Liver (tissue), 9 donors: ENCODE data around the gene P3H4. TPM values are rescaled to one million over a fixed set of nuclear protein-coding genes. Genes with fewer than 3 reads are reported as not detected.

Experiments
- DNase-seq: peaks from one replicate; pipeline ENCODE4 v3.0.0-alpha.2; 2017; ENCODE audit warnings: low spot score
- H3K27ac ChIP-seq, 2 donors: one replicate each; pipeline ENCODE4 v1.7.0; 2013; ENCODE audit warnings: inconsistent platforms in 2 of 2, low read length in 2 of 2, control low read depth in 1 of 2, low read depth in 1 of 2, mild to moderate bottlenecking in 1 of 2
- H3K27me3 ChIP-seq, 4 donors: one replicate each; pipeline versions ENCODE4 v1.6.1 to v1.7.0; 2013; ENCODE audit warnings: low read length in 3 of 4, inconsistent platforms in 1 of 4, mild to moderate bottlenecking in 1 of 4, moderate library complexity in 1 of 4; ENCODE audit not compliant: control insufficient read depth in 4 of 4, insufficient read depth in 4 of 4
- H3K36me3 ChIP-seq, 4 donors: one replicate each; pipeline versions ENCODE4 v1.6.1 to v1.7.0; 2013; ENCODE audit warnings: low read length in 3 of 4, mild to moderate bottlenecking in 3 of 4, low read depth in 1 of 4, moderate library complexity in 1 of 4; ENCODE audit not compliant: control insufficient read depth in 4 of 4, insufficient read depth in 3 of 4
- H3K4me1 ChIP-seq, 4 donors: one replicate each; pipeline versions ENCODE4 v1.6.1 to v1.7.0; 2013; ENCODE audit warnings: low read length in 3 of 4, mild to moderate bottlenecking in 3 of 4, moderate library complexity in 1 of 4; ENCODE audit not compliant: control insufficient read depth in 4 of 4, insufficient read depth in 4 of 4
- H3K4me3 ChIP-seq, 3 donors: one replicate each; pipeline versions ENCODE4 v1.6.1 to v1.7.0; 2013; ENCODE audit warnings: low read length in 3 of 3, control low read depth in 1 of 3, low read depth in 1 of 3, mild to moderate bottlenecking in 1 of 3
- H3K9ac ChIP-seq, 2 donors: one replicate each; pipeline ENCODE4 v1.7.0; 2013; ENCODE audit warnings: low read length in 2 of 2, mild to moderate bottlenecking in 2 of 2, moderate library complexity in 2 of 2, control low read depth in 1 of 2, low read depth in 1 of 2
- H3K9me3 ChIP-seq, 4 donors: one replicate each; pipeline versions ENCODE4 v1.6.1 to v1.7.0; 2013; ENCODE audit warnings: low read length in 3 of 4; ENCODE audit not compliant: control insufficient read depth in 4 of 4
- EGR1 ChIP-seq, 2 donors: IDR thresholded peaks; 2 replicates each; pipeline ENCODE4 v1.6.1; 2016 to 2018; ENCODE audit warnings: antibody characterized with exemption in 2 of 2, low read depth in 2 of 2
- FOXA1 ChIP-seq: IDR thresholded peaks from 2 replicates; pipeline ENCODE4 v1.6.1; 2016; ENCODE audit warnings: antibody characterized with exemption
- FOXA2 ChIP-seq: IDR thresholded peaks from 2 replicates; pipeline ENCODE4 v1.6.1; 2016; ENCODE audit warnings: antibody characterized with exemption
- GABPA ChIP-seq, 2 donors: IDR thresholded peaks in 1 of 2; conservative IDR thresholded peaks in 1 of 2; 2 replicates each; pipeline ENCODE4 v1.6.1; 2016; ENCODE audit warnings: antibody characterized with exemption in 2 of 2, mild to moderate bottlenecking in 1 of 2, moderate library complexity in 1 of 2
- HNF4A ChIP-seq, 2 donors: conservative IDR thresholded peaks; 2 replicates each; pipeline ENCODE4 v1.6.1; 2016; ENCODE audit warnings: antibody characterized with exemption in 2 of 2, mild to moderate bottlenecking in 2 of 2
- HNF4G ChIP-seq: IDR thresholded peaks from 2 replicates; pipeline ENCODE4 v1.6.1; 2016; ENCODE audit warnings: antibody characterized with exemption
- JUND ChIP-seq, 2 donors: IDR thresholded peaks; 2 replicates each; pipeline ENCODE4 v1.6.1; 2016; ENCODE audit warnings: antibody characterized with exemption in 2 of 2
- NR2F2 ChIP-seq: IDR thresholded peaks from 2 replicates; pipeline ENCODE4 v1.6.1; 2016; ENCODE audit warnings: antibody characterized with exemption
- RAD21 ChIP-seq, 2 donors: IDR thresholded peaks; 2 replicates each; pipeline ENCODE4 v1.6.1; 2016; ENCODE audit warnings: antibody characterized with exemption in 2 of 2, mild to moderate bottlenecking in 2 of 2
- REST ChIP-seq: IDR thresholded peaks from 2 replicates; pipeline ENCODE4 v1.6.1; 2016; ENCODE audit warnings: antibody characterized with exemption, mild to moderate bottlenecking
- RXRA ChIP-seq, 2 donors: IDR thresholded peaks; 2 replicates each; pipeline ENCODE4 v1.6.1; 2017 to 2018; ENCODE audit warnings: antibody characterized with exemption in 2 of 2, mild to moderate bottlenecking in 1 of 2
- SP1 ChIP-seq: IDR thresholded peaks from 2 replicates; pipeline ENCODE4 v1.6.1; 2018; ENCODE audit warnings: antibody characterized with exemption, mild to moderate bottlenecking
- TAF1 ChIP-seq: conservative IDR thresholded peaks from 2 replicates; pipeline ENCODE4 v1.6.1; 2016; ENCODE audit warnings: antibody characterized with exemption, mild to moderate bottlenecking
- YY1 ChIP-seq: IDR thresholded peaks from 2 replicates; pipeline ENCODE4 v1.6.1; 2016; ENCODE audit warnings: antibody characterized with exemption, mild to moderate bottlenecking
- WGBS: extraction: QIAGEN DNeasy Blood & Tissue Kit; methylation state at CpG from one replicate; pipeline ENCODE4 v1.1.7; 2013; 5-methylcytosine and 5-hydroxymethylcytosine counted together
- polyA plus RNA-seq, 2 donors: library from polyadenylated mRNA; stranded (reverse) in 1 of 2; unstranded in 1 of 2; fragments of 200-250 nt in 1 of 2; fragments of >200 nt in 1 of 2; fragmentation: Nextera tagmentation in 1 of 2; extraction: Ambion mirVana in 1 of 2; gene quantifications; one replicate each; pipeline versions ENCODE4 v1.2.1 to v1.2.3, GENCODE V29; 2013 to 2015
- total RNA-seq, 2 donors: library from RNA; depleted of rRNA; stranded (reverse); fragments of >200 nt; gene quantifications; one replicate each; pipeline ENCODE4 v1.2.3, GENCODE V29; 2014
- TF ChIP-seq, protein P1 (sequence below): IDR thresholded peaks from 2 replicates; pipeline ENCODE4 v1.6.1; 2016; ENCODE audit warnings: antibody characterized with exemption
- TF ChIP-seq, protein P2 (sequence below): fragments of 150-350 bp; IDR thresholded peaks from 2 replicates; pipeline ENCODE4 v1.5.1; 2017; ENCODE audit warnings: improper control_type of control experiment, low read depth, low read length; ENCODE audit not compliant: missing input control
- TF ChIP-seq, protein P3 (sequence below): IDR thresholded peaks from 2 replicates; pipeline ENCODE4 v1.6.1; 2016; ENCODE audit warnings: antibody characterized with exemption
- TF ChIP-seq, protein P4 (sequence below): IDR thresholded peaks from 2 replicates; pipeline ENCODE4 v1.6.1; 2016; ENCODE audit warnings: antibody characterized with exemption
- donor health status: healthy.
- donor health status: healthy.
- donor health status: healthy.
- donor health status: healthy.
- donor health status: healthy.

Gene P3H4
- total and polyA plus RNA-seq, 4 donors = 1.7 to 5.6 (median 2.3) TPM

- Histone ChIP-seq H3K9me3 (no peaks in the 10 kb centered on the region), H3K27me3 (no peaks in the 10 kb centered on the region), H3K36me3 (no peaks in the 10 kb centered on the region), H3K4me3 (no peak overlapping the region), H3K4me1 (peaks cover 5 to 18% (median 10%) of the 10 kb centered on the region in 4 donors), H3K9ac (no peak overlapping the region), H3K27ac (no peak overlapping the region)
- 88% methylated on average over 9 of the region's 9 CpGs for WGBS
- DNase-seq = no peak
- TF ChIP-seq FOXA1 = no peak
- TF ChIP-seq JUND (IDR thresholded peaks at IDR 0.05) = no peak
- TF ChIP-seq REST = no peak
- TF ChIP-seq GABPA (IDR thresholded peaks at IDR 0.05 in 1 of 2, conservative IDR thresholded peaks at IDR 0.05 in 1 of 2) = no peak
- no peak for TF ChIP-seq NR2F2
- TF ChIP-seq EGR1 (IDR thresholded peaks at IDR 0.05; ENCODE audit: low read depth in 2 of 2) = no peak
- TF ChIP-seq SP1 = no peak
Observed at GRCh38 chr17:41813699-41814124, 2.0 kb upstream of the P3H4 start.

DNA sequence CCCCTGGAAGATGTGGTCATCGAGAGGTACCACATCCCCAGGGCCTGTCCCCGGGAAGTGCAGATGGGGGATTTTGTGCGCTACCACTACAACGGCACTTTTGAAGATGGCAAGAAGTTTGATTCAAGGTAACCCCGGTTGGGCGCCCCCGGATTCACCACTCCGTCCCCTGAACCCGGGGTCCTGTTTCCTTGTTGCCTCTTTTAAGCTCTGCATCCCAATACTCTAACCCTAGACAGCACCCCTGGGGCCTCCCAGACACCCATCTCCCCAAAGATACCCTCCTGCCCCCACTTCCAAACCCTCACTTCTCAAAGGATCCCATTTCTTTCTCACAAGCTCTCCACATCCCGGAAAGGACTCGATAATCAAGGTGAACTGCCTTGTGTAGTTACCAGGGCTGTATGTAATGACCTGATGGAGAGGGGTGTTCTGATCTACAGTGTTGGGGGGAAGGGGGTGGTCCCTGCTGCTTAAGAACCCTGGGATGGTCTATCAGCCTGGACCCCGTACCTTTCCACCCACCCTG is 1.5 kb upstream of the P3H4 start:
- no peak overlapping the region for H3K9ac ChIP-seq
- 44% methylated on average over 12 of the region's 12 CpGs for WGBS
- no peak overlapping the region for H3K27ac ChIP-seq
- TF ChIP-seq, protein P1, sequence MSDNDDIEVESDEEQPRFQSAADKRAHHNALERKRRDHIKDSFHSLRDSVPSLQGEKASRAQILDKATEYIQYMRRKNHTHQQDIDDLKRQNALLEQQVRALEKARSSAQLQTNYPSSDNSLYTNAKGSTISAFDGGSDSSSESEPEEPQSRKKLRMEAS = no peak
- TF ChIP-seq HNF4A (conservative IDR thresholded peaks at IDR 0.05) = no peak
- TF ChIP-seq, protein P2, sequence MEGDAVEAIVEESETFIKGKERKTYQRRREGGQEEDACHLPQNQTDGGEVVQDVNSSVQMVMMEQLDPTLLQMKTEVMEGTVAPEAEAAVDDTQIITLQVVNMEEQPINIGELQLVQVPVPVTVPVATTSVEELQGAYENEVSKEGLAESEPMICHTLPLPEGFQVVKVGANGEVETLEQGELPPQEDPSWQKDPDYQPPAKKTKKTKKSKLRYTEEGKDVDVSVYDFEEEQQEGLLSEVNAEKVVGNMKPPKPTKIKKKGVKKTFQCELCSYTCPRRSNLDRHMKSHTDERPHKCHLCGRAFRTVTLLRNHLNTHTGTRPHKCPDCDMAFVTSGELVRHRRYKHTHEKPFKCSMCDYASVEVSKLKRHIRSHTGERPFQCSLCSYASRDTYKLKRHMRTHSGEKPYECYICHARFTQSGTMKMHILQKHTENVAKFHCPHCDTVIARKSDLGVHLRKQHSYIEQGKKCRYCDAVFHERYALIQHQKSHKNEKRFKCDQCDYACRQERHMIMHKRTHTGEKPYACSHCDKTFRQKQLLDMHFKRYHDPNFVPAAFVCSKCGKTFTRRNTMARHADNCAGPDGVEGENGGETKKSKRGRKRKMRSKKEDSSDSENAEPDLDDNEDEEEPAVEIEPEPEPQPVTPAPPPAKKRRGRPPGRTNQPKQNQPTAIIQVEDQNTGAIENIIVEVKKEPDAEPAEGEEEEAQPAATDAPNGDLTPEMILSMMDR = no peak
- no peak for TF ChIP-seq SP1
- TF ChIP-seq FOXA2 = no peak
- no peak for TF ChIP-seq TAF1
- no peak for TF ChIP-seq YY1
- TF ChIP-seq, protein P3, sequence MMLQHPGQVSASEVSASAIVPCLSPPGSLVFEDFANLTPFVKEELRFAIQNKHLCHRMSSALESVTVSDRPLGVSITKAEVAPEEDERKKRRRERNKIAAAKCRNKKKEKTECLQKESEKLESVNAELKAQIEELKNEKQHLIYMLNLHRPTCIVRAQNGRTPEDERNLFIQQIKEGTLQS = no peak
- TF ChIP-seq JUND (IDR thresholded peaks at IDR 0.05) = no peak
- no peak for TF ChIP-seq FOXA1
- TF ChIP-seq, protein P4, sequence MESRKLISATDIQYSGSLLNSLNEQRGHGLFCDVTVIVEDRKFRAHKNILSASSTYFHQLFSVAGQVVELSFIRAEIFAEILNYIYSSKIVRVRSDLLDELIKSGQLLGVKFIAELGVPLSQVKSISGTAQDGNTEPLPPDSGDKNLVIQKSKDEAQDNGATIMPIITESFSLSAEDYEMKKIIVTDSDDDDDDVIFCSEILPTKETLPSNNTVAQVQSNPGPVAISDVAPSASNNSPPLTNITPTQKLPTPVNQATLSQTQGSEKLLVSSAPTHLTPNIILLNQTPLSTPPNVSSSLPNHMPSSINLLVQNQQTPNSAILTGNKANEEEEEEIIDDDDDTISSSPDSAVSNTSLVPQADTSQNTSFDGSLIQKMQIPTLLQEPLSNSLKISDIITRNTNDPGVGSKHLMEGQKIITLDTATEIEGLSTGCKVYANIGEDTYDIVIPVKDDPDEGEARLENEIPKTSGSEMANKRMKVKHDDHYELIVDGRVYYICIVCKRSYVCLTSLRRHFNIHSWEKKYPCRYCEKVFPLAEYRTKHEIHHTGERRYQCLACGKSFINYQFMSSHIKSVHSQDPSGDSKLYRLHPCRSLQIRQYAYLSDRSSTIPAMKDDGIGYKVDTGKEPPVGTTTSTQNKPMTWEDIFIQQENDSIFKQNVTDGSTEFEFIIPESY = no peak
- no peak for TF ChIP-seq RXRA (IDR thresholded peaks at IDR 0.05)
- TF ChIP-seq RAD21 (IDR thresholded peaks at IDR 0.05) = no peak
- no peak for TF ChIP-seq REST
- TF ChIP-seq EGR1 (IDR thresholded peaks at IDR 0.05; ENCODE audit: low read depth in 2 of 2) = no peak
- TF ChIP-seq GABPA (IDR thresholded peaks at IDR 0.05 in 1 of 2, conservative IDR thresholded peaks at IDR 0.05 in 1 of 2) = no peak
- TF ChIP-seq HNF4G = no peak
- TF ChIP-seq NR2F2 = no peak
- peaks cover 5 to 18% (median 10%) of the 10 kb centered on the region in 4 donors for H3K4me1 ChIP-seq
- H3K4me3 ChIP-seq = peak overlapping the region in 1 of 3 donors; percentile 78
- no peak for DNase-seq
- H3K27me3 ChIP-seq = no peaks in the 10 kb centered on the region
- H3K36me3 ChIP-seq = no peaks in the 10 kb centered on the region
- no peaks in the 10 kb centered on the region for H3K9me3 ChIP-seq
